Caco-2 (cell line): Measurements from ENCODE around the gene SPATA7. TPM values are rescaled to one million over a fixed set of nuclear protein-coding genes. Genes with fewer than 3 reads are reported as not detected.

Experiments used
- Bru-seq: library from RNA; stranded (reverse); fragments of 400-500 nt; gene quantifications from one replicate; lab custom pipeline; 2021; lab: Mats Ljungman, UMichigan
- BruChase-seq, 2 experiments: library from RNA; stranded (reverse); fragments of 400-500 nt; gene quantifications; one replicate each; lab custom pipeline; 2021; lab: Mats Ljungman, UMichigan
- BruUV-seq: library from RNA; stranded (reverse); fragments of 400-500 nt; replicated peaks from 2 replicates; lab custom pipeline; 2021; lab: Mats Ljungman, UMichigan
- CTCF ChIA-PET: fragments of 300-600 bp; sonication (Branson Sonifier 250); formaldehyde crosslinking; loops from one replicate; lab custom pipeline; 2022; ENCODE audit warnings: antibody characterized with exemption; lab: Charles Lee
- POLR2A ChIA-PET: fragments of 300-600 bp; sonication (Branson Sonifier 250); formaldehyde crosslinking; loops from one replicate; lab custom pipeline; 2022; ENCODE audit warnings: antibody characterized with exemption; lab: Charles Lee
- DNase-seq, 2 experiments: peaks; one replicate each; pipeline versions ENCODE4 v3.0.0 to v3.0.0-alpha.2; 2020 to 2022
- H3K27me3 ChIP-seq: replicated peaks from 2 replicates; pipeline ENCODE4 v1.6.0; 2011; ENCODE audit warnings: low read length; ENCODE audit not compliant: control insufficient read depth, insufficient read depth
- H3K36me3 ChIP-seq: 2 replicates; pipeline ENCODE4 v1.5.1; 2011; ENCODE audit warnings: low read length; ENCODE audit not compliant: control insufficient read depth, insufficient read depth
- H3K4me1 ChIP-seq: fragments of 250-450 bp; sonication (Bioruptor Pico); 2 replicates; pipeline ENCODE4 v1.5.1; 2020; ENCODE audit warnings: mild to moderate bottlenecking
- H3K4me3 ChIP-seq: 2 replicates; pipeline ENCODE4 v1.5.1; 2011; ENCODE audit warnings: low read depth, mild to moderate bottlenecking, control low read depth, low read length
- H3K9me3 ChIP-seq: fragments of 250-450 bp; sonication (Bioruptor Pico); 2 replicates; pipeline ENCODE4 v1.5.1; 2020; ENCODE audit warnings: mild to moderate bottlenecking, moderate library complexity
- H3K27ac Mint-ChIP-seq: one replicate; pipeline ENCODE4 v1.8.0; 2022; ENCODE audit warnings: mixed read lengths; ENCODE audit not compliant: unreplicated experiment
- H3K27me3 Mint-ChIP-seq: one replicate; pipeline ENCODE4 v1.8.0; 2022; ENCODE audit warnings: mixed read lengths; ENCODE audit not compliant: insufficient read depth, unreplicated experiment
- H3K36me3 Mint-ChIP-seq: one replicate; pipeline ENCODE4 v1.8.0; 2022; ENCODE audit warnings: mild to moderate bottlenecking, mixed read lengths; ENCODE audit not compliant: insufficient read depth, unreplicated experiment
- H3K4me1 Mint-ChIP-seq: one replicate; pipeline ENCODE4 v1.8.0; 2022; ENCODE audit warnings: low read depth, mixed read lengths; ENCODE audit not compliant: unreplicated experiment
- H3K4me3 Mint-ChIP-seq: one replicate; pipeline ENCODE4 v1.8.0; 2022; ENCODE audit warnings: mild to moderate bottlenecking, moderate library complexity, mixed read lengths; ENCODE audit not compliant: unreplicated experiment
- H3K9me3 Mint-ChIP-seq: one replicate; pipeline ENCODE4 v1.8.0; 2022; ENCODE audit warnings: mixed read lengths; ENCODE audit not compliant: unreplicated experiment
- intact Hi-C: fragments of 100-400 bp; cut with micrococcal nuclease; formaldehyde crosslinking; loops from one replicate; pipeline ENCODE4 v1.10.0; 2022; ENCODE audit not compliant: unreplicated experiment
- long read RNA-seq: library from polyadenylated mRNA; stranded (forward); transcript quantifications from one replicate; pipeline ENCODE4 v2.0.0, GENCODE V29; 2022
- total RNA-seq: library from RNA; stranded (reverse); gene quantifications from 2 replicates; pipeline ENCODE4 v1.2.3, GENCODE V29; 2022
- TF ChIP-seq, protein P1 (sequence below), 2 experiments: fragments of 200-600 bp in 1 of 2; IDR thresholded peaks; 1 replicate in 1 of 2; 2 replicates in 1 of 2; pipeline versions ENCODE4 v1.5.1 to v1.8.0; 2011 to 2022; ENCODE audit warnings: antibody characterized with exemption in 1 of 2, control low read depth in 1 of 2, inconsistent platforms in 1 of 2, low read depth in 1 of 2, low read length in 1 of 2, mild to moderate bottlenecking in 1 of 2, moderate library complexity in 1 of 2; ENCODE audit not compliant: insufficient read depth in 1 of 2, severe bottlenecking in 1 of 2, unreplicated experiment in 1 of 2

SPATA7 gene, protein sequence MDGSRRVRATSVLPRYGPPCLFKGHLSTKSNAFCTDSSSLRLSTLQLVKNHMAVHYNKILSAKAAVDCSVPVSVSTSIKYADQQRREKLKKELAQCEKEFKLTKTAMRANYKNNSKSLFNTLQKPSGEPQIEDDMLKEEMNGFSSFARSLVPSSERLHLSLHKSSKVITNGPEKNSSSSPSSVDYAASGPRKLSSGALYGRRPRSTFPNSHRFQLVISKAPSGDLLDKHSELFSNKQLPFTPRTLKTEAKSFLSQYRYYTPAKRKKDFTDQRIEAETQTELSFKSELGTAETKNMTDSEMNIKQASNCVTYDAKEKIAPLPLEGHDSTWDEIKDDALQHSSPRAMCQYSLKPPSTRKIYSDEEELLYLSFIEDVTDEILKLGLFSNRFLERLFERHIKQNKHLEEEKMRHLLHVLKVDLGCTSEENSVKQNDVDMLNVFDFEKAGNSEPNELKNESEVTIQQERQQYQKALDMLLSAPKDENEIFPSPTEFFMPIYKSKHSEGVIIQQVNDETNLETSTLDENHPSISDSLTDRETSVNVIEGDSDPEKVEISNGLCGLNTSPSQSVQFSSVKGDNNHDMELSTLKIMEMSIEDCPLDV
- total RNA-seq: 8.2 and 8.7 TPM in 2 replicates
- percentile 66 among the genes with signal in this experiment for Bru-seq, nascent RNA
- percentile 64 among the genes with signal in this experiment for BruChase-seq, experiment 1, labeled RNA remaining after a 2-hour chase
- percentile 52 among the genes with signal in this experiment for BruChase-seq, experiment 2, labeled RNA remaining after a 6-hour chase
- long read RNA-seq, transcript SPATA7-203 (12 exons, 2,123 nt): major isoform, 7 of 11 reads
- long read RNA-seq, partial matches to known transcripts: 0 of 11 reads
- long read RNA-seq, other reads (novel, unspliced or antisense): 1 of 11 reads

DNA sequence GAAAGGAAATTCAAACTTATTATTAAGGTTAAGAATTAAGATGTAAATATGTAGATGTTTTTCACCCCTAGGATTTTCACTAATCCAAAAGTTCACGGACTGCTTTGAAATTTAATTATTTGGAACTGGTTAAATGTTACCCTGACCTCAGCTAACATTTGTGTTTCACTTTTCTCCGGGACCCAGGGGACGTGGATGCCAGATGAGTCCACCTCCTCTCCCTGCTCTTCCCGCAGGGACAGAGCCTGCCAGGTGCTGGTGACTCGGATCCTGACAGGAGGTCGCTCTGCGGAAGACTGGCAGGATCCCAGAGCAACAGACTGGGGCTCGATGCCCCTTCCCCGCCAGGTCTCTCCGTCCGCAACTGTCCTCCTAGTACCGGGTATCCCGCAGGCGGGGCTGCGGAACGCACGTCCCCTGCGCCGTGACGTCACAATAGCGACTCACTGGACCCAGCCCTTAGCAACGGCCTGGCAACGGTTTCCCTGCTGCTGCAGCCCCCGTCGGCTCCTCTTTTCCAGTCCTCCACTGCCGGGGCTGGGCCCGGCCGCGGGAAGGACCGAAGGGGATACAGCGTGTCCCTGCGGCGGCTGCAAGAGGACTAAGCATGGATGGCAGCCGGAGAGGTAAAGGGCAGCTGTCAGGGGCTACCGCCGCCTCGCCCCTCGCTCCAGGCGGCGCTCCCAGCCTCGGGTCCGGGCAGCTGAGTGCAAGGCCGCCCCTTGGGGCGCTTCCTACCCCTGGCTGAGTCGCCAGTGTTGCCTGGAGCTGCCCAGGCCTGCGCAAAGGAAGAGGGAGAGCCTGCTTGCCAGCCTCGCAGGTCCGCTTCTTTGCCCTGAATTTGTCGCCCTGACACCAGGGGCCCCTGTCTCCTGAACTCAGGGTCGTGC, at the start of gene SPATA7:
Gene SPATA7 (plus strand): TSS at position 446 of the 890 bp plus-strand sequence. CDS start 162 bp downstream, at position 608.
- intact Hi-C loops: loop anchor here (1.0 to 5.0 kb wide), 3 partner anchors 87 to 196 kb away; no protein-coding TSS in a partner anchor
- Mint-ChIP-seq H3K36me3 (peaks cover 6% of the 10 kb centered on the region), H3K9me3 (no peaks in the 10 kb centered on the region), H3K4me1 (no peaks in the 10 kb centered on the region), H3K27me3 (peaks cover 3% of the 10 kb centered on the region), H3K4me3 (peak within 1 kb of the TSS; percentile 98), H3K27ac (peak within 1 kb of the TSS; percentile 89)
- no peaks in the 10 kb centered on the region for H3K9me3 ChIP-seq
- TF ChIP-seq, protein P1, sequence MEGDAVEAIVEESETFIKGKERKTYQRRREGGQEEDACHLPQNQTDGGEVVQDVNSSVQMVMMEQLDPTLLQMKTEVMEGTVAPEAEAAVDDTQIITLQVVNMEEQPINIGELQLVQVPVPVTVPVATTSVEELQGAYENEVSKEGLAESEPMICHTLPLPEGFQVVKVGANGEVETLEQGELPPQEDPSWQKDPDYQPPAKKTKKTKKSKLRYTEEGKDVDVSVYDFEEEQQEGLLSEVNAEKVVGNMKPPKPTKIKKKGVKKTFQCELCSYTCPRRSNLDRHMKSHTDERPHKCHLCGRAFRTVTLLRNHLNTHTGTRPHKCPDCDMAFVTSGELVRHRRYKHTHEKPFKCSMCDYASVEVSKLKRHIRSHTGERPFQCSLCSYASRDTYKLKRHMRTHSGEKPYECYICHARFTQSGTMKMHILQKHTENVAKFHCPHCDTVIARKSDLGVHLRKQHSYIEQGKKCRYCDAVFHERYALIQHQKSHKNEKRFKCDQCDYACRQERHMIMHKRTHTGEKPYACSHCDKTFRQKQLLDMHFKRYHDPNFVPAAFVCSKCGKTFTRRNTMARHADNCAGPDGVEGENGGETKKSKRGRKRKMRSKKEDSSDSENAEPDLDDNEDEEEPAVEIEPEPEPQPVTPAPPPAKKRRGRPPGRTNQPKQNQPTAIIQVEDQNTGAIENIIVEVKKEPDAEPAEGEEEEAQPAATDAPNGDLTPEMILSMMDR (IDR thresholded peaks at IDR 0.05; ENCODE audit: insufficient read depth in 1 of 2, low read depth in 1 of 2, low read length in 1 of 2, severe bottlenecking in 1 of 2, unreplicated experiment in 1 of 2): no peak
- peak; percentile 89 to 92 for DNase-seq
- peak within 1 kb of the TSS; percentile 94 for H3K4me3 ChIP-seq
- ChIA-PET CTCF (interaction anchor here (0.9 to 2.8 kb wide), 2 partner anchors 182 to 196 kb away, joined by 3 to 11 read pairs; no protein-coding TSS in a partner anchor), POLR2A (no interaction called here)
- no peaks in the 10 kb centered on the region for H3K36me3 ChIP-seq
- H3K27me3 ChIP-seq: no peaks in the 10 kb centered on the region
- no peaks in the 10 kb centered on the region for H3K4me1 ChIP-seq
- BruUV-seq: TSS peak; percentile 95

DNA sequence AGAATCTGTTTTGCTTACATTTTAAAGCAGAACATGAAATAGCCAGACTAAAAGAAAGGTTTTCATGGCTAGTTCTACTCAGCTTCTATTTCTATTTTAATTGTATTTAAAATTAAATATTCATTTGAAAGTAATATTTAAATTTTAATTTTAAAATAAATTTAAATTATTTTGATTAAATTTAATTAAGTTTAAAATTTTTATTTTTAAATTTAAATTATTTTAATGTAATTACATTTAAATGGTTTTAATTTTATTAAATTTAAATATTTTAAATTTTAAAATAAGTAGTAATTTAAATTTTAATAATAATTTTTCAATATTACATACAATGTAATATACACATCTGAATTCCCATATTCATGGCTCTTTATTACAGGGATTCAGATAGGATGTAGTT, 45.1 kb upstream of the SPATA7 start:
- Mint-ChIP-seq H3K4me3 (no peak overlapping the region), H3K4me1 (no peaks in the 10 kb centered on the region), H3K27me3 (no peaks in the 10 kb centered on the region), H3K27ac (no peak overlapping the region), H3K9me3 (peaks cover under 1% of the 10 kb centered on the region), H3K36me3 (no peaks in the 10 kb centered on the region)
- Histone ChIP-seq H3K4me1 (no peaks in the 10 kb centered on the region), H3K9me3 (no peaks in the 10 kb centered on the region), H3K36me3 (no peaks in the 10 kb centered on the region), H3K4me3 (no peak overlapping the region), H3K27me3 (no peaks in the 10 kb centered on the region)
- intact Hi-C loops: no loop called here
- TF ChIP-seq, protein P1 (IDR thresholded peaks at IDR 0.05; ENCODE audit: insufficient read depth in 1 of 2, low read depth in 1 of 2, low read length in 1 of 2, severe bottlenecking in 1 of 2, unreplicated experiment in 1 of 2): no peak
- DNase-seq: no peak
- ChIA-PET POLR2A (no interaction called here), CTCF (no interaction called here)
- BruUV-seq: no TSS peak
